ENCODE results near the gene ZMPSTE24. TPM values are rescaled to one million over a fixed set of nuclear protein-coding genes. Genes with fewer than 3 reads are reported as not detected.
A peak's percentile ranks its signal among the peaks of the same experiment; 100 is the strongest.

ZMPSTE24 gene
- polyA plus RNA-seq, 1 donor (not counting 4 experiments of a cell fraction or from before 2014, with no cell fraction given) = 73.4 TPM

GRCh38 chr1:40270152-40270834, 12.3 kb downstream of the ZMPSTE24 start:
- Histone ChIP-seq H3K4me2 (ENCODE audit: control insufficient read depth, extremely low read depth, insufficient read depth, low read depth, low read length) (no peak overlapping the region), H3K36me3 (ENCODE audit: control insufficient read depth in 2 of 2, extremely low read depth in 1 of 2, insufficient read depth in 2 of 2, low read length in 2 of 2) (peaks cover 5 to 25% of the 10 kb centered on the region in 2 experiments), H3K9me1 (ENCODE audit: control insufficient read depth, extremely low read depth, insufficient read depth, low read length) (no peaks in the 10 kb centered on the region), H3K79me2 (ENCODE audit: control insufficient read depth, insufficient read depth, low read length) (peaks cover 7% of the 10 kb centered on the region), H3K27me3 (ENCODE audit: control insufficient read depth, extremely low read depth, insufficient read depth, low read length) (no peaks in the 10 kb centered on the region), H3K9ac (ENCODE audit: control insufficient read depth, extremely low read depth, insufficient read depth, low read length) (peak overlapping the region; percentile 6), H3K4me1 (ENCODE audit: control insufficient read depth, extremely low read depth, insufficient read depth, low read length) (peaks cover 31% of the 10 kb centered on the region), H2AFZ (ENCODE audit: control insufficient read depth, low read length) (no peak overlapping the region), H3K9me3 (ENCODE audit: control insufficient read depth, low read depth, low read length) (no peaks in the 10 kb centered on the region), H3K27ac (ENCODE audit: control insufficient read depth, insufficient read depth, low read length) (peak overlapping the region; percentile 47), H3K4me3 (ENCODE audit: control insufficient read depth in 2 of 3, extremely low read depth in 1 of 3, insufficient read depth in 2 of 3, low read depth in 1 of 3, low read length in 3 of 3) (no peak overlapping the region), H4K20me1 (ENCODE audit: control insufficient read depth, extremely low read depth, insufficient read depth, low read length) (no peaks in the 10 kb centered on the region)
- dilution Hi-C loops (cut with MboI; ENCODE audit: extremely low pct_ligation_motif_present, low sequenced_read_pairs) = no loop called here
- FAIRE-seq (no peak), DNase-seq (ENCODE audit: low read depth, low spot score) (no peak)
- TF ChIP-seq EZH2 (IDR thresholded peaks at IDR 0.05; ENCODE audit: low read length) (no peak), CTCF (optimal IDR thresholded peaks at IDR 0.05 in 1 of 3, IDR thresholded peaks at IDR 0.05 in 1 of 3, conservative IDR thresholded peaks at IDR 0.05 in 1 of 3; ENCODE audit: extremely low read depth in 1 of 3, insufficient read depth in 2 of 3, low read length in 3 of 3) (no peak)

- TF ChIP-seq CTCF (optimal IDR thresholded peaks at IDR 0.05 in 1 of 3, IDR thresholded peaks at IDR 0.05 in 1 of 3, conservative IDR thresholded peaks at IDR 0.05 in 1 of 3; ENCODE audit: extremely low read depth in 1 of 3, insufficient read depth in 2 of 3, low read length in 3 of 3) (no peak), EZH2 (IDR thresholded peaks at IDR 0.05; ENCODE audit: low read length) (no peak)
- H3K9ac ChIP-seq (ENCODE audit: control insufficient read depth, extremely low read depth, insufficient read depth, low read length) = no peak overlapping the region
- H3K4me3 ChIP-seq (ENCODE audit: control insufficient read depth in 2 of 3, extremely low read depth in 1 of 3, insufficient read depth in 2 of 3, low read depth in 1 of 3, low read length in 3 of 3) = no peak overlapping the region
- H3K27me3 ChIP-seq (ENCODE audit: control insufficient read depth, extremely low read depth, insufficient read depth, low read length) = no peaks in the 10 kb centered on the region
- no peak overlapping the region for H3K4me2 ChIP-seq (ENCODE audit: control insufficient read depth, extremely low read depth, insufficient read depth, low read depth, low read length)
- H3K9me1 ChIP-seq (ENCODE audit: control insufficient read depth, extremely low read depth, insufficient read depth, low read length) = no peaks in the 10 kb centered on the region
- peaks cover 12 to 25% of the 10 kb centered on the region in 2 experiments for H3K36me3 ChIP-seq (ENCODE audit: control insufficient read depth in 2 of 2, extremely low read depth in 1 of 2, insufficient read depth in 2 of 2, low read length in 2 of 2)
- H3K27ac ChIP-seq (ENCODE audit: control insufficient read depth, insufficient read depth, low read length) = no peak overlapping the region
- H4K20me1 ChIP-seq (ENCODE audit: control insufficient read depth, extremely low read depth, insufficient read depth, low read length) = no peaks in the 10 kb centered on the region
- no peaks in the 10 kb centered on the region for H3K9me3 ChIP-seq (ENCODE audit: control insufficient read depth, low read depth, low read length)
- H3K79me2 ChIP-seq (ENCODE audit: control insufficient read depth, insufficient read depth, low read length) = peaks cover 9% of the 10 kb centered on the region
- peaks cover 13% of the 10 kb centered on the region for H3K4me1 ChIP-seq (ENCODE audit: control insufficient read depth, extremely low read depth, insufficient read depth, low read length)
- FAIRE-seq (no peak), DNase-seq (ENCODE audit: low read depth, low spot score) (no peak)
- dilution Hi-C loops (cut with MboI; ENCODE audit: extremely low pct_ligation_motif_present, low sequenced_read_pairs) = no loop called here
- no peak overlapping the region for H2AFZ ChIP-seq (ENCODE audit: control insufficient read depth, low read length)
Observed at GRCh38 chr1:40272653-40273213, 14.7 kb downstream of the ZMPSTE24 start.
